H9 (cell line): ENCODE measurements around the gene CDH4. TPM values are rescaled to one million over a fixed set of nuclear protein-coding genes. Genes with fewer than 3 reads are reported as not detected.

Experiments used
- DNase-seq: peaks from one replicate; pipeline ENCODE4 v3.0.0-alpha.2; 2017
- H2AFZ ChIP-seq: one replicate; pipeline ENCODE4 v1.6.1; 2013; ENCODE audit warnings: mild to moderate bottlenecking, low read length, control low read depth, moderate library complexity
- H2AK5ac ChIP-seq: 2 replicates; pipeline ENCODE4 v1.6.1; 2013; ENCODE audit warnings: low read length, control low read depth, mixed read lengths; ENCODE audit not compliant: insufficient read length
- H2BK120ac ChIP-seq: one replicate; pipeline ENCODE4 v1.6.1; 2013; ENCODE audit warnings: low read depth, mild to moderate bottlenecking, low read length, control low read depth, inconsistent platforms; ENCODE audit not compliant: poor library complexity, severe bottlenecking
- H2BK12ac ChIP-seq: 2 replicates; pipeline ENCODE4 v1.6.1; 2013; ENCODE audit warnings: low read length, control low read depth, mixed read lengths, low read depth; ENCODE audit not compliant: insufficient read length
- H2BK15ac ChIP-seq: 2 replicates; pipeline ENCODE4 v1.6.1; 2013; ENCODE audit warnings: low read depth, low read length, control low read depth
- H2BK20ac ChIP-seq: one replicate; pipeline ENCODE4 v1.6.1; 2013; ENCODE audit warnings: low read depth, mild to moderate bottlenecking, low read length, control low read depth, inconsistent platforms; ENCODE audit not compliant: poor library complexity, severe bottlenecking
- H2BK5ac ChIP-seq: 2 replicates; pipeline ENCODE4 v1.6.1; 2013; ENCODE audit warnings: low read length, control low read depth, mixed read lengths; ENCODE audit not compliant: insufficient read length
- H3K14ac ChIP-seq: 2 replicates; pipeline ENCODE4 v1.6.1; 2013; ENCODE audit warnings: low read length, control low read depth; ENCODE audit not compliant: insufficient read depth
- H3K18ac ChIP-seq: 2 replicates; pipeline ENCODE4 v1.6.1; 2013; ENCODE audit warnings: low read depth, mild to moderate bottlenecking, mixed read lengths, low read length, control low read depth; ENCODE audit not compliant: insufficient read length
- H3K23ac ChIP-seq: 2 replicates; pipeline ENCODE4 v1.6.1; 2013; ENCODE audit warnings: low read length, control low read depth, mixed read lengths, low read depth; ENCODE audit not compliant: insufficient read length
- H3K23me2 ChIP-seq: 2 replicates; pipeline ENCODE4 v1.6.1; 2013; ENCODE audit warnings: low read depth, mild to moderate bottlenecking, mixed read lengths, low read length, control low read depth; ENCODE audit not compliant: insufficient read length, poor library complexity, severe bottlenecking
- H3K27ac ChIP-seq: 2 replicates; pipeline ENCODE4 v1.5.1; 2013; ENCODE audit warnings: low read length, control low read depth, mixed read lengths, low read depth; ENCODE audit not compliant: insufficient read length
- H3K27me3 ChIP-seq: 2 replicates; pipeline ENCODE4 v1.6.1; 2013; ENCODE audit warnings: low read length, control low read depth, inconsistent platforms; ENCODE audit not compliant: insufficient read depth
- H3K4ac ChIP-seq: 2 replicates; pipeline ENCODE4 v1.6.1; 2013; ENCODE audit warnings: low read depth, mild to moderate bottlenecking, control low read depth, inconsistent platforms, low read length, moderate library complexity
- H3K4me1 ChIP-seq: 2 replicates; pipeline ENCODE4 v1.6.1; 2013; ENCODE audit warnings: low read length, control low read depth, inconsistent platforms; ENCODE audit not compliant: insufficient read depth
- H3K4me2 ChIP-seq: 2 replicates; pipeline ENCODE4 v1.6.1; 2013; ENCODE audit warnings: low read length, control low read depth, mixed read lengths; ENCODE audit not compliant: insufficient read length, insufficient read depth
- H3K56ac ChIP-seq: 2 replicates; pipeline ENCODE4 v1.6.1; 2013; ENCODE audit warnings: low read depth, mild to moderate bottlenecking, mixed read lengths, low read length, control low read depth; ENCODE audit not compliant: insufficient read length
- H3K79me1 ChIP-seq: 2 replicates; pipeline ENCODE4 v1.6.1; 2013; ENCODE audit warnings: low read depth, mild to moderate bottlenecking, moderate library complexity, low read length, control low read depth, inconsistent platforms; ENCODE audit not compliant: insufficient read depth, poor library complexity, severe bottlenecking
- H3K79me2 ChIP-seq: 2 replicates; pipeline ENCODE4 v1.6.1; 2013; ENCODE audit warnings: low read length, control low read depth, inconsistent platforms; ENCODE audit not compliant: insufficient read depth
- H3K9ac ChIP-seq: 2 replicates; pipeline ENCODE4 v1.6.1; 2013; ENCODE audit warnings: low read length, control low read depth, mixed read lengths; ENCODE audit not compliant: insufficient read length; ENCODE audit errors: extremely low read depth
- H3K9me3 ChIP-seq: one replicate; pipeline ENCODE4 v1.6.1; 2013; ENCODE audit warnings: low read depth, low read length, inconsistent platforms; ENCODE audit not compliant: control insufficient read depth
- H3T11ph ChIP-seq: one replicate; pipeline ENCODE4 v1.6.1; 2013; ENCODE audit warnings: mild to moderate bottlenecking, low read length, control low read depth, inconsistent platforms
- H4K20me1 ChIP-seq: one replicate; pipeline ENCODE4 v1.6.1; 2013; ENCODE audit not compliant: control insufficient read depth, insufficient read length, insufficient read depth
- H4K5ac ChIP-seq: 2 replicates; pipeline ENCODE4 v1.6.1; 2013; ENCODE audit warnings: low read depth, mild to moderate bottlenecking, mixed read lengths, low read length, control low read depth; ENCODE audit not compliant: insufficient read length
- H4K8ac ChIP-seq: replicated peaks from 2 replicates; pipeline ENCODE4 v1.6.1; 2013; ENCODE audit warnings: low read length, control low read depth, mixed read lengths, low read depth; ENCODE audit not compliant: insufficient read length
- H4K91ac ChIP-seq: 2 replicates; pipeline ENCODE4 v1.6.1; 2013; ENCODE audit warnings: low read depth, mild to moderate bottlenecking, moderate library complexity, mixed read lengths, low read length, control low read depth; ENCODE audit not compliant: insufficient read length
- H3K27ac Mint-ChIP-seq, 3 experiments: 2 replicates in 2 of 3; 3 replicates in 1 of 3; pipeline ENCODE4 v1.8.0; 2020 to 2021; ENCODE audit warnings: mixed read lengths in 3 of 3, mild to moderate bottlenecking in 1 of 3, moderate library complexity in 1 of 3
- H3K27me3 Mint-ChIP-seq: 2 replicates; pipeline ENCODE4 v1.8.0; 2021; ENCODE audit warnings: low read depth, mild to moderate bottlenecking, moderate library complexity, mixed read lengths
- H3K36me3 Mint-ChIP-seq, 3 experiments: 2 replicates in 2 of 3; 3 replicates in 1 of 3; pipeline ENCODE4 v1.8.0; 2020 to 2021; ENCODE audit warnings: low read depth in 3 of 3, mixed read lengths in 3 of 3; ENCODE audit not compliant: insufficient read depth in 1 of 3
- H3K4me1 Mint-ChIP-seq, 2 experiments: 2 replicates each; pipeline ENCODE4 v1.8.0; 2020; ENCODE audit warnings: mixed read lengths in 2 of 2
- H3K4me3 Mint-ChIP-seq, 2 experiments: 2 replicates in 1 of 2; 3 replicates in 1 of 2; pipeline ENCODE4 v1.8.0; 2020 to 2021; ENCODE audit warnings: mild to moderate bottlenecking in 2 of 2, mixed read lengths in 2 of 2, moderate library complexity in 1 of 2
- H3K9me3 Mint-ChIP-seq, 2 experiments: 2 replicates in 1 of 2; 3 replicates in 1 of 2; pipeline ENCODE4 v1.8.0; 2020; ENCODE audit warnings: mild to moderate bottlenecking in 2 of 2, mixed read lengths in 2 of 2, moderate library complexity in 1 of 2
- CTCF ChIP-seq: fragments of 200-600 bp; sonication (generic); conservative IDR thresholded peaks from 3 replicates; pipeline ENCODE4 v1.8.0; 2021; ENCODE audit warnings: antibody characterized with exemption, mild to moderate bottlenecking
- WGBS: extraction: QIAGEN DNeasy Blood & Tissue Kit; methylation state at CpG from one replicate; pipeline ENCODE4 v1.1.7; 2013; ENCODE audit warnings: missing lambda C conversion rate, low lambda C conversion rate, mixed read lengths; ENCODE audit not compliant: insufficient read length; ENCODE audit errors: extremely low coverage; 5-methylcytosine and 5-hydroxymethylcytosine counted together
- total RNA-seq: library from RNA; stranded (reverse); gene quantifications from 2 replicates; pipeline ENCODE4 v1.2.1, GENCODE V29; 2021

Gene CDH4
- total RNA-seq, 1 experiment from 2014 or later, result 3.0 TPM

GRCh38 chr20:61494763-61495575 lies 242.9 kb downstream of the CDH4 start:
- H2AK5ac ChIP-seq, result no peak overlapping the region
- no peaks in the 10 kb centered on the region for H3K79me1 ChIP-seq
- Mint-ChIP-seq H3K27me3 (peaks cover 3% of the 10 kb centered on the region; the same call in 1 of the 2 replicates), H3K36me3 (no peaks in the 10 kb centered on the region), H3K4me1 (peaks cover 34 to 41% of the 10 kb centered on the region in 2 experiments), H3K9me3 (no peaks in the 10 kb centered on the region), H3K27ac (no peak overlapping the region), H3K4me3 (no peak overlapping the region)
- H2AFZ ChIP-seq, result no peak overlapping the region
- no peak overlapping the region for H3K27ac ChIP-seq
- H2BK15ac ChIP-seq, result no peak overlapping the region
- no peak overlapping the region for H3K14ac ChIP-seq
- H4K5ac ChIP-seq, result no peak overlapping the region
- H2BK120ac ChIP-seq, result no peak overlapping the region
- no peak for DNase-seq
- TF ChIP-seq CTCF, result no peak
- H3K9ac ChIP-seq, result no peak overlapping the region
- H3K9me3 ChIP-seq, result no peaks in the 10 kb centered on the region
- no peak overlapping the region for H3T11ph ChIP-seq
- H2BK12ac ChIP-seq, result no peak overlapping the region
- no peak overlapping the region for H3K4me2 ChIP-seq
- no peaks in the 10 kb centered on the region; the same call in 1 of the 2 replicates for H3K79me2 ChIP-seq
- H4K20me1 ChIP-seq, result no peaks in the 10 kb centered on the region
- H3K56ac ChIP-seq, result no peak overlapping the region
- no peak overlapping the region for H3K18ac ChIP-seq
- no CpG with 5 or more reads among the region's 22 CpGs for WGBS
- H3K27me3 ChIP-seq, result peaks cover 2% of the 10 kb centered on the region; the same call in 1 of the 2 replicates
- no peaks in the 10 kb centered on the region for H3K23me2 ChIP-seq
- H2BK20ac ChIP-seq, result no peak overlapping the region
- no peak overlapping the region for H3K4ac ChIP-seq
- peaks cover 10% of the 10 kb centered on the region; the same call in 1 of the 2 replicates for H3K4me1 ChIP-seq
- no peak overlapping the region for H3K23ac ChIP-seq
- no peak overlapping the region for H4K91ac ChIP-seq
- no peak overlapping the region for H4K8ac ChIP-seq
- no peak overlapping the region for H2BK5ac ChIP-seq
